MM.1S (cell line): ENCODE results near the gene ABHD18.

Source experiments
- DNase-seq: peaks from one replicate; pipeline ENCODE4 v3.0.0-alpha.2; 2015
- H2AFZ ChIP-seq: fragments of 300-600 bp; sonication (generic); 2 replicates; pipeline ENCODE4 v1.6.0; 2016; ENCODE audit warnings: antibody characterized with exemption, low read length
- H3F3A ChIP-seq: fragments of 300-600 bp; sonication (generic); 2 replicates; pipeline ENCODE4 v1.6.1; 2016; ENCODE audit warnings: mild to moderate bottlenecking, antibody characterized with exemption, low read length, moderate library complexity, mixed read lengths; ENCODE audit not compliant: insufficient read depth
- H3K27ac ChIP-seq: fragments of 300-600 bp; sonication (generic); 2 replicates; pipeline ENCODE4 v1.5.1; 2016; ENCODE audit warnings: mild to moderate bottlenecking, low read length
- H3K27me3 ChIP-seq: fragments of 300-600 bp; sonication (generic); replicated peaks from 2 replicates; pipeline ENCODE4 v1.6.0; 2016; ENCODE audit warnings: low read length; ENCODE audit not compliant: insufficient read depth
- H3K36me3 ChIP-seq: fragments of 300-600 bp; sonication (generic); replicated peaks from 2 replicates; pipeline ENCODE4 v1.6.1; 2016; ENCODE audit warnings: mild to moderate bottlenecking, low read length, mixed read lengths; ENCODE audit not compliant: insufficient read depth
- H3K4me1 ChIP-seq: fragments of 300-600 bp; sonication (generic); 2 replicates; pipeline ENCODE4 v1.6.1; 2016; ENCODE audit warnings: low read length, mixed read lengths
- H3K4me2 ChIP-seq: fragments of 300-600 bp; sonication (generic); 2 replicates; pipeline ENCODE4 v1.6.0; 2016; ENCODE audit warnings: low read depth, low read length
- H3K4me3 ChIP-seq: fragments of 300-600 bp; sonication (generic); 2 replicates; pipeline ENCODE4 v1.5.1; 2016; ENCODE audit warnings: low read length, mixed read lengths
- H3K79me2 ChIP-seq: fragments of 300-600 bp; sonication (generic); 2 replicates; pipeline ENCODE4 v1.6.1; 2016; ENCODE audit warnings: mixed run types, low read length, mixed read lengths
- H3K9ac ChIP-seq: fragments of 300-600 bp; sonication (generic); 2 replicates; pipeline ENCODE4 v1.6.1; 2016; ENCODE audit warnings: low read length, mixed read lengths
- H3K9me2 ChIP-seq: fragments of 300-600 bp; sonication (generic); replicated peaks from 2 replicates; pipeline ENCODE4 v1.6.1; 2016; ENCODE audit warnings: mild to moderate bottlenecking, low read length, mixed read lengths; ENCODE audit not compliant: insufficient read depth
- H3K9me3 ChIP-seq: fragments of 300-600 bp; sonication (generic); replicated peaks from 2 replicates; pipeline ENCODE4 v1.6.1; 2016; ENCODE audit warnings: mild to moderate bottlenecking, low read length, mixed read lengths; ENCODE audit not compliant: insufficient read depth
- H4K20me1 ChIP-seq: fragments of 300-600 bp; sonication (generic); 2 replicates; pipeline ENCODE4 v1.6.1; 2016; ENCODE audit warnings: mild to moderate bottlenecking, low read length, moderate library complexity, mixed read lengths; ENCODE audit not compliant: insufficient read depth
- EZH2 ChIP-seq: fragments of 300-600 bp; sonication (generic); optimal IDR thresholded peaks from 2 replicates; pipeline ENCODE3; 2017; ENCODE audit warnings: low read depth, mild to moderate bottlenecking, antibody characterized with exemption, low read length, mixed read lengths
- EZH2phosphoT487 ChIP-seq: fragments of 300-600 bp; sonication (generic); IDR thresholded peaks from 2 replicates; pipeline ENCODE4 v1.6.1; 2018; ENCODE audit warnings: antibody characterized with exemption, low read length
- TF ChIP-seq, protein P1 (sequence below): fragments of 300-600 bp; sonication (generic); IDR thresholded peaks from 2 replicates; pipeline ENCODE4 v1.5.1; 2016; ENCODE audit warnings: antibody characterized with exemption, low read length, mixed read lengths

ABHD18 gene

DNA sequence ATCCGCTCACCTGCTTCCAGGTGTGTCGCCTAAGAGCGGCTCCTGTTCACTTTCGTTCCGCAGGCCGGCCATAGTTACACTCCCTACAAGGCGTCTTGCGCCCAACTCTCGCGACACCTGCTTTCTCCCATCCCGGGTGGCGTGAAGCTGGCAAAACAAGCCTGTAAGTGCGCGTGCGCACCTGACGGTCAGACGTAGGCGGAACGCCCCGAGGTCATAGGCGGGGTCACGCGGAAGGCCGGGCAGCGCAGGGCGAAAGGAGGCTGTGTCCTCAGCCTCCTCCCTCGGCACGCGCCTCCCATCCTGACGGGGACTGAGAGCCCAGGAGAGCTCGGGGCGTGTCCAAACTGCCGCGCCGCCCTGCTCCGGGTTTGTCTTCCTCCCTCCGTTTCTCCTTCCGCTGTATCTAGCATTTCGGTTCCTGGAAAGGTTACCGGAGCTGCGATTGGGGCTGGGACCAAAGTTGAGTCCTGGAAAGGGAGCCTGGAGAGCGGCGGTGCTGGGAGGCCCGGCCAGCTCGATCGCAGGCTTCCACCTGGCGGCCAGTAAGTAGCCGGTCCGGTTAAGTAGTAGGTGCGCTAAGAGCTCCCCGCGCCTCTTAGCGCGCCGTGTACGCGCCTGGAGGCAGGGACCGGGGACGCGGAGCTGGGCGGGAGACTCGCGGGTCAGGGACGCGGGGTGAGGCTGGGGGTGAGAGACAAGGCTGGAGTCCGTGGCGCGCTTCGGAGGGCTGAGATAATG is at the start of gene ABHD18, which contains the start of gene MFSD8:
Gene ABHD18, plus strand, starts transcription at position 345 of the 741 bp plus-strand sequence. CDS start 17,550 bp downstream, outside the sequence.
Gene MFSD8, minus strand, starts transcription at position 112 of the 741 bp plus-strand sequence. Its CDS starts 40 bp downstream, at position 72.
- Histone ChIP-seq H3K9me3 (no peaks in the 10 kb centered on the region), H3K27ac (peak within 1 kb of the TSS; percentile 95), H3K9ac (peak within 1 kb of the TSS; percentile 95), H3K79me2 (peaks cover 79% of the 10 kb centered on the region), H3K27me3 (no peaks in the 10 kb centered on the region), H3K4me1 (no peaks in the 10 kb centered on the region), H3K4me2 (peak within 1 kb of the TSS; percentile 89), H4K20me1 (no peaks in the 10 kb centered on the region), H3K4me3 (peak within 1 kb of the TSS; percentile 93), H3K36me3 (no peaks in the 10 kb centered on the region), H2AFZ (peak within 1 kb of the TSS; percentile 95), H3K9me2 (no peaks in the 10 kb centered on the region), H3F3A (peaks cover 12% of the 10 kb centered on the region)
- TF ChIP-seq EZH2phosphoT487 (no peak), EZH2 (no peak)
- TF ChIP-seq, protein P1, sequence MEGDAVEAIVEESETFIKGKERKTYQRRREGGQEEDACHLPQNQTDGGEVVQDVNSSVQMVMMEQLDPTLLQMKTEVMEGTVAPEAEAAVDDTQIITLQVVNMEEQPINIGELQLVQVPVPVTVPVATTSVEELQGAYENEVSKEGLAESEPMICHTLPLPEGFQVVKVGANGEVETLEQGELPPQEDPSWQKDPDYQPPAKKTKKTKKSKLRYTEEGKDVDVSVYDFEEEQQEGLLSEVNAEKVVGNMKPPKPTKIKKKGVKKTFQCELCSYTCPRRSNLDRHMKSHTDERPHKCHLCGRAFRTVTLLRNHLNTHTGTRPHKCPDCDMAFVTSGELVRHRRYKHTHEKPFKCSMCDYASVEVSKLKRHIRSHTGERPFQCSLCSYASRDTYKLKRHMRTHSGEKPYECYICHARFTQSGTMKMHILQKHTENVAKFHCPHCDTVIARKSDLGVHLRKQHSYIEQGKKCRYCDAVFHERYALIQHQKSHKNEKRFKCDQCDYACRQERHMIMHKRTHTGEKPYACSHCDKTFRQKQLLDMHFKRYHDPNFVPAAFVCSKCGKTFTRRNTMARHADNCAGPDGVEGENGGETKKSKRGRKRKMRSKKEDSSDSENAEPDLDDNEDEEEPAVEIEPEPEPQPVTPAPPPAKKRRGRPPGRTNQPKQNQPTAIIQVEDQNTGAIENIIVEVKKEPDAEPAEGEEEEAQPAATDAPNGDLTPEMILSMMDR: peak; percentile 49
- DNase-seq: peak; percentile 100

- DNase-seq: no peak
- H2AFZ ChIP-seq: no peak overlapping the region
- no peak overlapping the region for H3K4me3 ChIP-seq
- no peak overlapping the region for H3K4me2 ChIP-seq
- no peaks in the 10 kb centered on the region for H4K20me1 ChIP-seq
- no peaks in the 10 kb centered on the region for H3K9me2 ChIP-seq
- H3K9me3 ChIP-seq: no peaks in the 10 kb centered on the region
- H3F3A ChIP-seq: no peaks in the 10 kb centered on the region
- no peak overlapping the region for H3K9ac ChIP-seq
- H3K4me1 ChIP-seq: peaks cover 6% of the 10 kb centered on the region; the same call in 1 of the 2 replicates
- no peaks in the 10 kb centered on the region for H3K27me3 ChIP-seq
- no peak overlapping the region for H3K27ac ChIP-seq
- H3K36me3 ChIP-seq: peaks cover 5% of the 10 kb centered on the region; the same call in 1 of the 2 replicates
- H3K79me2 ChIP-seq: no peaks in the 10 kb centered on the region
- TF ChIP-seq EZH2 (no peak), EZH2phosphoT487 (no peak)
- TF ChIP-seq, protein P1: no peak
These were observed 48.7 kb upstream of the ABHD18 start for GRCh38 chr4:127916512-127916911.

GRCh38 chr4:127917151-127917550 is 48.1 kb upstream of the ABHD18 start:
- Histone ChIP-seq H3K9ac (no peak overlapping the region), H3K9me2 (no peaks in the 10 kb centered on the region), H3K79me2 (no peaks in the 10 kb centered on the region), H3K27ac (no peak overlapping the region), H3F3A (no peaks in the 10 kb centered on the region), H2AFZ (no peak overlapping the region), H4K20me1 (no peaks in the 10 kb centered on the region), H3K4me3 (no peak overlapping the region), H3K4me2 (no peak overlapping the region), H3K4me1 (peaks cover 6% of the 10 kb centered on the region; the same call in 1 of the 2 replicates), H3K9me3 (no peaks in the 10 kb centered on the region), H3K36me3 (peaks cover 5% of the 10 kb centered on the region; the same call in 1 of the 2 replicates), H3K27me3 (no peaks in the 10 kb centered on the region)
- no peak for TF ChIP-seq EZH2phosphoT487
- TF ChIP-seq, protein P1: no peak
- TF ChIP-seq EZH2: no peak
- DNase-seq: no peak
